Measurements from ENCODE around the gene DARS1. TPM values are rescaled to one million over a fixed set of nuclear protein-coding genes. Genes with fewer than 3 reads are reported as not detected.

Gene DARS1
- total RNA-seq, 1 donor from 2014 or later, result 82.9 TPM

DNA sequence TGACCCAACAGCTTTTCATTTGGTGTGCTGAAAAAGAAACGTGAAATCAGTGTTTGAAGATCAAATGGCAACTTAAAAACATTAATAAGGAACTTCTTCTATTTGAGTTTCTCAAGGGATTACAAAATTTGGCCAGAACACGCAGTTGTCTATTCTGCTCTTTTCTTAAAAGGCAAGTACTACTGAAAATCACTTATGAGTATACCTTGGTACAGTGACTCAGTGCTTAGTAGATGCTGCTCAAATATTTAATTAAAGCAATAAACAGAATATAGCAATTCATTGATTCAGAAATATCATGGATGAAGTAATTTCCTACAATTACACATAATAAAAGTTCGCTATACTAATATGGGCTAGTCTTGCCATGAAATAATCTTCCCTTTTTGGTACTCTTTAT, 70.9 kb downstream of the DARS1 start:
- Mint-ChIP-seq H3K27ac (ENCODE audit: unreplicated experiment) (no peak overlapping the region), H3K4me3 (ENCODE audit: unreplicated experiment) (no peak overlapping the region), H3K9me3 (ENCODE audit: unreplicated experiment) (no peaks in the 10 kb centered on the region), H3K4me1 (ENCODE audit: unreplicated experiment) (no peaks in the 10 kb centered on the region), H3K36me3 (ENCODE audit: low read depth, unreplicated experiment) (peaks cover 5% of the 10 kb centered on the region), H3K27me3 (ENCODE audit: unreplicated experiment) (no peaks in the 10 kb centered on the region)
- TF ChIP-seq CTCF (IDR thresholded peaks at IDR 0.05; ENCODE audit: unreplicated experiment), result no peak
- no peak for DNase-seq (ENCODE audit: low spot score)

- TF ChIP-seq CTCF (IDR thresholded peaks at IDR 0.05; ENCODE audit: unreplicated experiment), result peak; percentile 94
- H3K9me3 Mint-ChIP-seq (ENCODE audit: unreplicated experiment), result no peaks in the 10 kb centered on the region
- no peak overlapping the region for H3K27ac Mint-ChIP-seq (ENCODE audit: unreplicated experiment)
- H3K36me3 Mint-ChIP-seq (ENCODE audit: low read depth, unreplicated experiment), result peaks cover 8% of the 10 kb centered on the region
- DNase-seq (ENCODE audit: low spot score), result peak; percentile 34
- H3K4me3 Mint-ChIP-seq (ENCODE audit: unreplicated experiment), result no peak overlapping the region
- no peaks in the 10 kb centered on the region for H3K4me1 Mint-ChIP-seq (ENCODE audit: unreplicated experiment)
- H3K27me3 Mint-ChIP-seq (ENCODE audit: unreplicated experiment), result no peaks in the 10 kb centered on the region
Observed at GRCh38 chr2:135913727-135914365, 71.6 kb downstream of the DARS1 start.

DNA sequence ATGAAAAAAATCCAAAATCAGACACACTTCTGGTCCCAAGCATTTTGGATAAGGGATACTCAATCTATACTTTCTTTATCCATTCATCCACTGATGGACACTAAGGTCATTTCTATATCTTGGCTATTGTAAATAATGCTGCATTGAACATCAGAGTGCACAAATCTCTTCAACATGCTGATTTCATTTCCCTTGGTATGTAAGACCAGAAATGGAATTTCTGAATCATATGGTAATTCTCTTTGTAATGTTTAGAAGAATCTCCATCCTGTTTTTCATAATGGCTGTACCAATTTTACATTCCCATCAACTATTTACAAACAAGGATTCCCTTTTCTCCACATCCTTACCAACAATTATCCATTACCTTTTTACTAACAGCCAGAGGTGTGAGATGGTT, 75.5 kb downstream of the DARS1 start:
- Mint-ChIP-seq H3K27me3 (ENCODE audit: unreplicated experiment) (no peaks in the 10 kb centered on the region), H3K4me1 (ENCODE audit: unreplicated experiment) (no peaks in the 10 kb centered on the region), H3K9me3 (ENCODE audit: unreplicated experiment) (no peaks in the 10 kb centered on the region), H3K27ac (ENCODE audit: unreplicated experiment) (no peak overlapping the region), H3K4me3 (ENCODE audit: unreplicated experiment) (no peak overlapping the region), H3K36me3 (ENCODE audit: low read depth, unreplicated experiment) (peaks cover 13% of the 10 kb centered on the region)
- DNase-seq (ENCODE audit: low spot score), result no peak
- TF ChIP-seq CTCF (IDR thresholded peaks at IDR 0.05; ENCODE audit: unreplicated experiment), result no peak

DNA sequence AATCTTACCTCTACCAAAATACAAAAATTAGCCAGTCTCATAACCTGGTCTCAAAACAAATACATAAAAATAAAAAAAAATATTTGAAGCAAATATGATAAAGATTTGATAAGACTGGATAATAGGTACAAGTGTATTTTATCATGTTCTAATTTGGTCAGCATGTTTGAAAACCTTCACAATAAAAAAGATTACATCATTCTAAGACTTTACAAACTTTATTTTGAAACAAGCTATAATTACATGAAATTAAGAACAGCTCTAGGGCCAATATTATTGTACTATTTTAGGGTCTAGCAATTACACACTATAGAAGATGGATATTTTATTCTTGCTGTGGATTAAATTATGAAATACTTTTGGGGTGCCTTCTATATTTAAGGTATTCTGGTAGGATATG, 79.7 kb downstream of the DARS1 start:
- Mint-ChIP-seq H3K4me3 (ENCODE audit: unreplicated experiment) (no peak overlapping the region), H3K27ac (ENCODE audit: unreplicated experiment) (no peak overlapping the region), H3K4me1 (ENCODE audit: unreplicated experiment) (no peaks in the 10 kb centered on the region), H3K36me3 (ENCODE audit: low read depth, unreplicated experiment) (peaks cover 10% of the 10 kb centered on the region), H3K27me3 (ENCODE audit: unreplicated experiment) (no peaks in the 10 kb centered on the region), H3K9me3 (ENCODE audit: unreplicated experiment) (no peaks in the 10 kb centered on the region)
- no peak for DNase-seq (ENCODE audit: low spot score)
- no peak for TF ChIP-seq CTCF (IDR thresholded peaks at IDR 0.05; ENCODE audit: unreplicated experiment)

DNA sequence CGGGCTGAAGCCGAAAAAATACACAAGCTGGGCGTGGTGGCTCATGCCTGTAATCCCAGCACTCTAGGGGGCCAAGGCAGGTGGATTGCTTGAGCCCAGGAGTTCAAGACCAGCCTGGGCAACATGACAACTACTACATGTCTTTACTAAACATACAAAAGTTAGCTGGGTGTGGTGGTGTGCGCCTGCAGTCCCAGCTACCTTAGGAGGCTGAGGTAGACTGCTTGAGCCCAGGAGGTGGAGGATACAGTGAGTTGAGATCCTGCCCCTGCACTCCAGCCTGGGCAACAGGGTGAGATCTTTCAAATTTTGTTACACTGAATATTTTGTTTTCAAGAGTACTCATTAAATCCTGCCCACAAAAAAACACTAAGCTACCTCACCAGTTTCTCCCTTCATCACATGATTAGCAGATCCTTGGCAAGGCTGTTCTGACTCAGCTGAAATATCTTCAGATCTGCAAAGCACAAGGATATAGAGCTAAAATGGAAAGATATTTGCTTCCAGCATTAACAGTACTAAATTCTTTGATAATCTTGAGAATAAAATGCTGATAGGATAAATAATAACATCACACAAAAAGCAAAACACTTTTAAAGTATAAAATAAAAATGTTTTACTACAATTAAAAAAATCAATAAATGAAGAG, 81.0 kb downstream of the DARS1 start:
- Mint-ChIP-seq H3K36me3 (ENCODE audit: low read depth, unreplicated experiment) (peaks cover 9% of the 10 kb centered on the region), H3K4me3 (ENCODE audit: unreplicated experiment) (no peak overlapping the region), H3K9me3 (ENCODE audit: unreplicated experiment) (no peaks in the 10 kb centered on the region), H3K4me1 (ENCODE audit: unreplicated experiment) (no peaks in the 10 kb centered on the region), H3K27me3 (ENCODE audit: unreplicated experiment) (no peaks in the 10 kb centered on the region), H3K27ac (ENCODE audit: unreplicated experiment) (peak overlapping the region; percentile 48)
- no peak for TF ChIP-seq CTCF (IDR thresholded peaks at IDR 0.05; ENCODE audit: unreplicated experiment)
- no peak for DNase-seq (ENCODE audit: low spot score)

Data from endothelial cell (in vitro differentiated cells).